BLaER1 treated with 17β-estradiol and CSF1 and Interleukin-3, amounts not matched to agents 10 nM and 100 nM (cell line): ENCODE measurements around the gene RPH3AL.

Experiments used
- H3K27ac ChIP-seq, 11 experiments: shearing (Covaris generic); formaldehyde crosslinking; 2 replicates each; pipeline ENCODE4 v1.8.1; 2022
- H3K27me3 ChIP-seq, 11 experiments: shearing (Covaris generic); formaldehyde crosslinking; 2 replicates each; pipeline ENCODE4 v1.8.1; 2022
- H3K36me3 ChIP-seq, 11 experiments: shearing (Covaris generic); formaldehyde crosslinking; 2 replicates each; pipeline ENCODE4 v1.8.1; 2022
- H3K4me1 ChIP-seq, 10 experiments: shearing (Covaris generic); formaldehyde crosslinking; 2 replicates each; pipeline ENCODE4 v1.8.1; 2022
- H3K4me2 ChIP-seq, 11 experiments: shearing (Covaris generic); formaldehyde crosslinking; 2 replicates each; pipeline ENCODE4 v1.8.1; 2022
- H3K4me3 ChIP-seq, 10 experiments: shearing (Covaris generic); formaldehyde crosslinking; 2 replicates each; pipeline ENCODE4 v1.8.1; 2022
- H3K9ac ChIP-seq, 11 experiments: shearing (Covaris generic); formaldehyde crosslinking; 2 replicates each; pipeline ENCODE4 v1.8.1; 2022
- H3K9me3 ChIP-seq, 11 experiments: shearing (Covaris generic); formaldehyde crosslinking; replicated peaks in 1 of 11; 2 replicates each; pipeline ENCODE4 v1.8.1; 2022
- H4K20me1 ChIP-seq, 11 experiments: shearing (Covaris generic); formaldehyde crosslinking; 2 replicates each; pipeline ENCODE4 v1.8.1; 2022
- Cebpa-rat ChIP-seq, 11 experiments: shearing (Covaris generic); IDR thresholded peaks; 2 replicates each; pipeline ENCODE4 v1.8.1; 2022

The RPH3AL gene

DNA sequence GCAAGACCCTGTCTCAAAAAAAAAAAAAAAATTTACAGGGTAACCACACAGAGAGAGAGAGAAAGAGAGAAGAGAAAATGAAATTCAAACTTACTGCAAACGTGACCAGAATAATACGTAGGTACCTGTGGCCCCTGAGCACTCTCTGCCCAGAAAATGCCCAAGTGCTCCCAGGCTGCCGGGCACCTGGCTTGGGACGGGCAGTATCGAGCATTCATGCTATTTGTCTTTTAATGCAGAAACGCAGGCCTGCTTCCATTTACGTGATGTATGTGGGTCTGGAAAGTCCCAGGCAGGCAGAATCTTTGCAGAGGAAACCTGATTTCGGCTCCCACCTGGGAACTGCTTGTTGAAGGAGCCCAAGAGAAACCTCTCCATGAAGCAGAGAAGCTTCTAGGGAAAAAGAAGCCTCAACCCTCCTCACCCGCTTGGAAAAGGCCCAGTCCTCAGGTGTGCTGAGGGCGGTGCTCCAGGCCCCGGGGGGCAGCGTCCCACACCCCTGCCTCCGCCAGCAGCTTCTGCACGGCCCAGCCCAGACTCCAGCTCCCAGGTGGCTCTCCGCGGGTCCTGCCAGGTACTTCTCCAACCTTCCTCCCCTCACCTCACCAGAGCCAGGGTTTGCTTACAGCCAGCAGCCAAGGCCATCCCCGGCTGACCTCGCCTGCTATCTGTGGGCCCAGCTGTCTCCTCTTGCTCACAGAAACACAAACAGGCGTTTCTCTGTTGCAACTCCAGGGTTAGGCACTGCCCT, 14.0 kb downstream of the RPH3AL start:
- Histone ChIP-seq H4K20me1 (peaks cover 0 to 47% (median 0%) of the 10 kb centered on the region in 11 experiments; a peak in 5 of 22 replicates), H3K4me3 (peak overlapping the region in 1 of 10 experiments; percentile 52; a peak in 2 of 20 replicates), H3K27me3 (peaks cover 0 to 54% (median 13%) of the 10 kb centered on the region in 11 experiments; a peak in 11 of 22 replicates), H3K9me3 (peaks cover 0 to 17% (median 2%) of the 10 kb centered on the region in 11 experiments; a peak in 6 of 22 replicates), H3K4me1 (peaks cover 54 to 78% (median 71%) of the 10 kb centered on the region in 10 experiments), H3K9ac (peak overlapping the region in 6 of 11 experiments; percentile 5 to 76 (median 68); a peak in 9 of 22 replicates), H3K36me3 (no peaks in the 10 kb centered on the region), H3K4me2 (peak overlapping the region; percentile 43 to 94 (median 85); a peak in 21 of 22 replicates), H3K27ac (peak overlapping the region in 5 of 11 experiments; percentile 52 to 71 (median 70); a peak in 9 of 22 replicates)
- no peak for TF ChIP-seq Cebpa-rat (IDR thresholded peaks at IDR 0.05)

- Histone ChIP-seq H3K9ac (peak overlapping the region in 9 of 11 experiments; percentile 7 to 76 (median 43); a peak in 10 of 22 replicates), H3K27ac (peak overlapping the region in 5 of 11 experiments; percentile 45 to 71 (median 66); a peak in 10 of 22 replicates), H3K4me2 (peak overlapping the region; percentile 43 to 94 (median 85)), H3K9me3 (peaks cover 0 to 10% (median 0%) of the 10 kb centered on the region in 11 experiments; a peak in 2 of 22 replicates), H3K27me3 (peaks cover 0 to 61% (median 19%) of the 10 kb centered on the region in 11 experiments; a peak in 14 of 22 replicates), H3K4me3 (peak overlapping the region in 1 of 10 experiments; percentile 19; a peak in 2 of 20 replicates), H4K20me1 (peaks cover 0 to 48% (median 0%) of the 10 kb centered on the region in 11 experiments; a peak in 5 of 22 replicates), H3K4me1 (peaks cover 58 to 83% (median 77%) of the 10 kb centered on the region in 10 experiments), H3K36me3 (no peaks in the 10 kb centered on the region)
- no peak for TF ChIP-seq Cebpa-rat (IDR thresholded peaks at IDR 0.05)
These were observed 14.7 kb downstream of the RPH3AL start for GRCh38 chr17:337866-338265.

DNA sequence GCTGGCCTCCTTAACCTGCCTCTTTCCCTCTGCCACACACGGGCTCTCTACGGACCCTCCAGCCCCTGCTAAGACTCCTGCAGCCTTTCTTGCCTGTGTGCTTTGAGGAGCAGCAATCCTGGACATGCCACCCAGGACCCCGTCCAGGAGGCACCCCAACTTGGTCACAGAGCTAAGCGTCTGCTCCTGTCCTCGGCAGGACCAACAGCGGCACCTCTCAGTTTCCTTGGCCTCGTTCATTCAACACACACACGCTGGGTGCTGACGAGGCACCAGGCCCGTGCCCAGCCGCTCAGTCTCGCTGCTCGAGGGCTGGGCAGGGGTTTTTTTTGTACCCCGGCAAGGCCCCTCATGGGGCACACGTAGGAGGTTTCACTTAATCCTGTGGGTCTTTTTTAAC, 15.2 kb downstream of the RPH3AL start:
- peak overlapping the region; percentile 51 to 94 (median 85) for H3K4me2 ChIP-seq
- no peak for TF ChIP-seq Cebpa-rat (IDR thresholded peaks at IDR 0.05)
- H4K20me1 ChIP-seq = peaks cover 0 to 48% (median 0%) of the 10 kb centered on the region in 11 experiments; a peak in 5 of 22 replicates
- no peaks in the 10 kb centered on the region for H3K36me3 ChIP-seq
- peak overlapping the region in 1 of 10 experiments; percentile 19; a peak in 1 of 20 replicates for H3K4me3 ChIP-seq
- peak overlapping the region in 7 of 11 experiments; percentile 11 to 76 (median 43); a peak in 8 of 22 replicates for H3K9ac ChIP-seq
- H3K27ac ChIP-seq = peak overlapping the region in 6 of 11 experiments; percentile 14 to 71 (median 62); a peak in 10 of 22 replicates
- H3K27me3 ChIP-seq = peaks cover 0 to 65% (median 19%) of the 10 kb centered on the region in 11 experiments; a peak in 15 of 22 replicates
- peaks cover 0 to 10% (median 0%) of the 10 kb centered on the region in 11 experiments; a peak in 2 of 22 replicates for H3K9me3 ChIP-seq
- peaks cover 62 to 87% (median 81%) of the 10 kb centered on the region in 10 experiments for H3K4me1 ChIP-seq

DNA sequence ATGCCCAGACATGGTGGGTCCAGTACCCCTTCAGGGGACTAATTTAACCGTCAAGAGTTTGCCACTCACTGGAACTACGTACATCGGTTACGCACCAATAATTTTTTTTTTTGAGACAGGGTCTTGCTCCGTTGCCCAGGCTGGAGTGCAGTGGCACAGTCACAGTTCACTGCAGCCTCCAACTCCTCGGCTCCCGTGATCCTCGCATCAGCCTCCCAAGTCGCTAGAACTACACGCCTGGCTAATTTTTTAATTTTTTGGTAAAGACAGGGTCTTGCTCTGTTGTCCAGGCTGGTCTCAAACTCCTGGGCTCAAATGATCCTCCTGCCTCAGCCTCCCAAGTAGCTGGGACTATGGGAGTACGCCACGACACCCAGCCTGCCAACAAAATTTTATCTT, 15.6 kb downstream of the RPH3AL start:
- H3K36me3 ChIP-seq = no peaks in the 10 kb centered on the region
- H3K4me3 ChIP-seq = peak overlapping the region in 1 of 10 experiments; percentile 30; a peak in 1 of 20 replicates
- H3K9me3 ChIP-seq = peaks cover 0 to 10% (median 0%) of the 10 kb centered on the region in 11 experiments; a peak in 2 of 22 replicates
- H4K20me1 ChIP-seq = peaks cover 0 to 48% (median 0%) of the 10 kb centered on the region in 11 experiments; a peak in 5 of 22 replicates
- H3K4me1 ChIP-seq = peaks cover 67 to 91% (median 85%) of the 10 kb centered on the region in 10 experiments
- peak overlapping the region in 2 of 11 experiments; percentile 43 to 76; a peak in 3 of 22 replicates for H3K9ac ChIP-seq
- peak overlapping the region; percentile 51 to 94 (median 85); a peak in 20 of 22 replicates for H3K4me2 ChIP-seq
- no peak for TF ChIP-seq Cebpa-rat (IDR thresholded peaks at IDR 0.05)
- peak overlapping the region in 6 of 11 experiments; percentile 14 to 71 (median 62); a peak in 6 of 22 replicates for H3K27ac ChIP-seq
- H3K27me3 ChIP-seq = peaks cover 0 to 70% (median 20%) of the 10 kb centered on the region in 11 experiments; a peak in 15 of 22 replicates

DNA sequence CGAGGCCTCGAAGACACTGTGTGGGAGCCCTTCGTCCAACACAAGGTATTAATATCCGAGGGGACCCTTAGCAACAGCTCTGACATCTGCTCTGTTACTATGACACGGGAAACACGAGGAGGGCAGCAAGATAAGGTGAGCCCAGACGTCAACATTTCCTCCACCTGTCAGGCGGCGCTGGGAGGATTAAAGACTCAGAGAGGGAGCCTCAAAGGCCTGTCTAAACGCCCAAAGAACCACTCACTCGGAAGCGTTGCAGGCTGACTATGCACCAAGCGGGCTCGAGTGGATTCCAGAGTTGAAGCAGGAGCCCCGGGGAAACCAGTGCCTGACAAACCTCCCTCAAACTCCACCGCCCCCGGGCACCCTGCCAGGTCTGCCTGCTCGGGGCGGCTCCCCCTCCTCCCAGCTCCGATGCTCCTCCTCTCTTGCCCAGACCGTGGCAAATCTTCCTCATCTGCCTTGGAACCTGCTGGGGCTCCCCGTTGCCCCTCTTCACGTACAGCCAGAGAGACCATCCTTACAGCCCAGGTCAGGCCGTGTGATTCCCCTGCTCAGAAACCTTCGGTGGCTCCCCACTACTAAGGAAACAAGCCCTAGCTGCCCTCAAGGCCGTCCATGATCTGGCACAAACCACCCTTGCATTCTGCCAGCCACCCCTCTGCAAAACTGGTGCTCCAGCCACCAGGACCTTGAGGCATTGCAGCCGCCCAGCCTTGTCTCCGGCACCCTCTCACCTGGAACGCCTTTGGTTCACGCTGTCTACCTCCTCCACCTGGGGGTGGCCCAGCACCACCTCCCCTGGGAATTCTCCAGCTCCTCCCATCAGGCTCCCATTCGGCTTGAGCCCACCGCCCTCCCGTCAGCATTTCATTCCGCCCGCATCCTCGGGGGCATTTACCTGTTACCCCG, 16.2 kb downstream of the RPH3AL start:
- Histone ChIP-seq H3K4me2 (peak overlapping the region; percentile 30 to 94 (median 85)), H3K27ac (peak overlapping the region in 1 of 11 experiments; percentile 66; a peak in 2 of 22 replicates), H4K20me1 (peaks cover 0 to 48% (median 0%) of the 10 kb centered on the region in 11 experiments; a peak in 5 of 22 replicates), H3K36me3 (no peaks in the 10 kb centered on the region), H3K27me3 (peaks cover 0 to 74% (median 20%) of the 10 kb centered on the region in 11 experiments; a peak in 15 of 22 replicates), H3K9ac (0 out of 22 replicates have a peak overlapping the region, but pooled peaks of 2 of the 11 experiments have one; percentile 6 to 38), H3K9me3 (peaks cover 0 to 10% (median 0%) of the 10 kb centered on the region in 11 experiments; a peak in 2 of 22 replicates), H3K4me1 (peaks cover 73 to 94% (median 92%) of the 10 kb centered on the region in 10 experiments), H3K4me3 (peak overlapping the region in 1 of 10 experiments; percentile 30; a peak in 1 of 20 replicates)
- no peak for TF ChIP-seq Cebpa-rat (IDR thresholded peaks at IDR 0.05)

- Histone ChIP-seq H3K36me3 (no peaks in the 10 kb centered on the region), H3K27me3 (peaks cover 0 to 74% (median 20%) of the 10 kb centered on the region in 11 experiments; a peak in 15 of 22 replicates), H3K4me1 (peaks cover 80 to 96% (median 95%) of the 10 kb centered on the region in 10 experiments), H3K9me3 (peaks cover 0 to 10% (median 0%) of the 10 kb centered on the region in 11 experiments; a peak in 2 of 22 replicates), H4K20me1 (peaks cover 0 to 55% (median 4%) of the 10 kb centered on the region in 11 experiments; a peak in 7 of 22 replicates), H3K4me3 (no peak overlapping the region), H3K9ac (no peak overlapping the region), H3K27ac (no peak overlapping the region), H3K4me2 (peak overlapping the region in 10 of 11 experiments; percentile 57 to 94 (median 86); a peak in 19 of 22 replicates)
- TF ChIP-seq Cebpa-rat (IDR thresholded peaks at IDR 0.05) = no peak
These were observed 16.9 kb downstream of the RPH3AL start for GRCh38 chr17:335691-336090.

- Histone ChIP-seq H3K4me2 (peak overlapping the region; percentile 38 to 94 (median 85)), H3K9me3 (peaks cover 0 to 10% (median 0%) of the 10 kb centered on the region in 11 experiments; a peak in 2 of 22 replicates), H3K36me3 (no peaks in the 10 kb centered on the region), H3K9ac (peak overlapping the region in 1 of 11 experiments; percentile 34; a peak in 1 of 22 replicates), H3K4me1 (peaks cover 87 to 100% (median 100%) of the 10 kb centered on the region in 10 experiments), H3K4me3 (0 out of 20 replicates have a peak overlapping the region, but pooled peaks of 1 of the 10 experiments have one; percentile 5), H3K27me3 (peaks cover 0 to 74% (median 20%) of the 10 kb centered on the region in 11 experiments; a peak in 15 of 22 replicates), H4K20me1 (peaks cover 0 to 61% (median 10%) of the 10 kb centered on the region in 11 experiments; a peak in 7 of 22 replicates), H3K27ac (0 out of 22 replicates have a peak overlapping the region, but pooled peaks of 1 of the 11 experiments have one; percentile 24)
- no peak for TF ChIP-seq Cebpa-rat (IDR thresholded peaks at IDR 0.05)
These were observed 17.6 kb downstream of the RPH3AL start for GRCh38 chr17:334974-335481.
